Kidney (tissue), 14 donors: ENCODE data around the gene GIPC3. TPM values are rescaled to one million over a fixed set of nuclear protein-coding genes. Genes with fewer than 3 reads are reported as not detected.
A peak's percentile ranks its signal among the peaks of the same experiment; 100 is the strongest.

ENCODE experiments used
- DNase-seq, 5 donors: peaks; one replicate each; pipeline ENCODE4 v3.0.0-alpha.2; 2013 to 2020
- FAIRE-seq: peaks from 2 replicates; lab custom pipeline; 2012; peaks lifted over from hg19 to GRCh38; lab: Jason Lieb, UNC
- H3K27ac ChIP-seq, 2 donors: one replicate each; pipeline ENCODE4 v1.7.0; 2013; ENCODE audit warnings: low read depth in 2 of 2, low read length in 2 of 2, inconsistent platforms in 1 of 2
- H3K27me3 ChIP-seq: one replicate; pipeline ENCODE4 v1.7.1; 2013; ENCODE audit warnings: low read length, inconsistent platforms; ENCODE audit not compliant: control insufficient read depth, insufficient read depth
- H3K36me3 ChIP-seq, 3 donors: one replicate each; pipeline versions ENCODE4 v1.7.0 to v1.7.1; 2013; ENCODE audit warnings: low read length in 3 of 3, control low read depth in 1 of 3, inconsistent platforms in 1 of 3; ENCODE audit not compliant: insufficient read depth in 3 of 3, control insufficient read depth in 2 of 3
- H3K4me1 ChIP-seq, 3 donors: one replicate each; pipeline versions ENCODE4 v1.7.0 to v1.7.1; 2013; ENCODE audit warnings: low read length in 3 of 3, inconsistent platforms in 1 of 3, low read depth in 1 of 3; ENCODE audit not compliant: control insufficient read depth in 2 of 3, insufficient read depth in 2 of 3
- H3K4me3 ChIP-seq, 3 donors: one replicate each; pipeline versions ENCODE4 v1.7.0 to v1.8.1; 2013; ENCODE audit warnings: low read length in 3 of 3, control low read depth in 1 of 3, inconsistent platforms in 1 of 3
- H3K9ac ChIP-seq, 3 donors: one replicate each; pipeline versions ENCODE4 v1.7.0 to v1.7.1; 2013; ENCODE audit warnings: low read length in 3 of 3, control low read depth in 1 of 3, inconsistent platforms in 1 of 3
- H3K9me3 ChIP-seq, 3 donors: one replicate each; pipeline versions ENCODE4 v1.7.0 to v1.7.1; 2013; ENCODE audit warnings: low read length in 3 of 3, control low read depth in 1 of 3, inconsistent platforms in 1 of 3; ENCODE audit not compliant: control insufficient read depth in 2 of 3, insufficient read depth in 1 of 3
- CTCF ChIP-seq: IDR thresholded peaks from 3 replicates; pipeline ENCODE4 v1.5.1; 2012; ENCODE audit warnings: mild to moderate bottlenecking, moderate library complexity, borderline replicate concordance; ENCODE audit not compliant: insufficient read depth; ENCODE audit errors: extremely low read depth
- intact Hi-C: fragments of 100-400 bp; cut with DNase I; formaldehyde crosslinking; loops from one replicate; pipeline ENCODE4 v1.11.1; 2022
- polyA plus RNA-seq: library from polyadenylated mRNA; stranded (reverse); fragments of 350-450 nt; fragmentation: Illumina TruSeq; extraction: RNeasy Lipid Tissue Mini Kit (QIAGEN cat#74804); gene quantifications from one replicate; pipeline ENCODE4 v1.2.3, GENCODE V29; 2014; ENCODE audit warnings: low read depth, low replicate concordance; ENCODE audit not compliant: insufficient read depth
- total RNA-seq: library from RNA; stranded (reverse); fragmentation: NEBNext Ultra II Directional; extraction: Animal tissue kit (Norgen Biotek cat#: 25700); gene quantifications from one replicate; pipeline ENCODE4 v1.2.1, GENCODE V29; 2021
- donor health status: control.
- donor health status: control.
- donor health status: control.
- donor health status: control.
- donor health status: control.
- donor health status: DM: yes; HTN: yes; CAD: no.
- donor health status: Normal renal cell carcinoma (clear cell type).

The GIPC3 gene
- total and polyA plus RNA-seq, 2 donors from 2014 or later: 2.1 TPM

GRCh38 chr19:3612901-3613741, 27.8 kb downstream of the GIPC3 start:
- Histone ChIP-seq H3K9ac (no peak overlapping the region), H3K27ac (no peak overlapping the region), H3K4me1 (peaks cover 0 to 9% (median 0%) of the 10 kb centered on the region in 3 donors), H3K9me3 (no peaks in the 10 kb centered on the region), H3K36me3 (peaks cover 0 to 2% (median 0%) of the 10 kb centered on the region in 3 donors), H3K27me3 (no peaks in the 10 kb centered on the region), H3K4me3 (no peak overlapping the region)
- no peak for DNase-seq
- TF ChIP-seq CTCF: no peak
- FAIRE-seq: no peak
- intact Hi-C loops: no loop called here

- Histone ChIP-seq H3K36me3 (peaks cover 0 to 2% (median 0%) of the 10 kb centered on the region in 3 donors), H3K9me3 (no peaks in the 10 kb centered on the region), H3K4me3 (no peak overlapping the region), H3K9ac (no peak overlapping the region), H3K27ac (no peak overlapping the region), H3K4me1 (peaks cover 0 to 11% (median 0%) of the 10 kb centered on the region in 3 donors), H3K27me3 (no peaks in the 10 kb centered on the region)
- DNase-seq (peak in 4 of 5 donors; percentile 37 to 69 (median 52)), FAIRE-seq (no peak)
- intact Hi-C loops: no loop called here
- TF ChIP-seq CTCF: no peak
Measured at GRCh38 chr19:3613818-3614661, 28.8 kb downstream of the GIPC3 start.

DNA sequence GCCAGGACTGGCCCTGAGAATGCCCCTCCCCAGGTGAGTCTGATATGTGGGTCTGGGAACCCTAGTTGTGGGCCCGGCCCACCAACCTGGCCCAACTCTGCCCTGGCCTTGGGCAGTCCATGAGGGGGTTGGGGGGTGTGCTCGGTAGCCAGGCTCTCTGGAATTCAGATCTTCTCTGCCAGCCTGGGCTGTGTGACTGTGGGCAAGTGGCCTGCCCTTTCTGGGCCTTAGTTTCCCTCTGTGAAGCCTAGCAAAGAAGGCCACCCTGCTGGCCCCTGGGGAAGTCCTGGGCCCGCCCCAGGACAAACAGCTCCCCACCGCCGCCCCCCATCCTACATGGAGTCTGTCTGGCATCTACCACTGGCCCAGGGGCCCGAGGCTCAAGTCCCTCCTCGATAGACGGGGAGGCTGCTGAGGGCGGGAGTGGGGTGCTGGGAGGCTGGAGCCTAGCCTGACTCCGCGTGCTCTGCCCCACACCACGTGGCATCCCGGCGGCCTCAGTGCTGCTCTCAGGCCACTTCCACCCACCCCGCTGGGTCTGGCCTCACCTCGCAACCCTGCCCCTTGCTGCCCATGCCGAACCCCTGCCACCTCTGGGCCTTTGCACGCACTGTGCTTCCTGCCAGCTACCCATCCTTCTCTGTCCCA, 29.7 kb downstream of the GIPC3 start:
- Histone ChIP-seq H3K4me3 (no peak overlapping the region), H3K4me1 (peaks cover 0 to 6% (median 0%) of the 10 kb centered on the region in 3 donors), H3K27ac (no peak overlapping the region), H3K9ac (no peak overlapping the region), H3K36me3 (peaks cover 0 to 2% (median 0%) of the 10 kb centered on the region in 3 donors), H3K27me3 (no peaks in the 10 kb centered on the region), H3K9me3 (no peaks in the 10 kb centered on the region)
- TF ChIP-seq CTCF: no peak
- DNase-seq (peak in 1 of 5 donors; percentile 75), FAIRE-seq (no peak)
- intact Hi-C loops: no loop called here
